ENCODE results near the gene PDLIM7.

The PDLIM7 gene

DNA sequence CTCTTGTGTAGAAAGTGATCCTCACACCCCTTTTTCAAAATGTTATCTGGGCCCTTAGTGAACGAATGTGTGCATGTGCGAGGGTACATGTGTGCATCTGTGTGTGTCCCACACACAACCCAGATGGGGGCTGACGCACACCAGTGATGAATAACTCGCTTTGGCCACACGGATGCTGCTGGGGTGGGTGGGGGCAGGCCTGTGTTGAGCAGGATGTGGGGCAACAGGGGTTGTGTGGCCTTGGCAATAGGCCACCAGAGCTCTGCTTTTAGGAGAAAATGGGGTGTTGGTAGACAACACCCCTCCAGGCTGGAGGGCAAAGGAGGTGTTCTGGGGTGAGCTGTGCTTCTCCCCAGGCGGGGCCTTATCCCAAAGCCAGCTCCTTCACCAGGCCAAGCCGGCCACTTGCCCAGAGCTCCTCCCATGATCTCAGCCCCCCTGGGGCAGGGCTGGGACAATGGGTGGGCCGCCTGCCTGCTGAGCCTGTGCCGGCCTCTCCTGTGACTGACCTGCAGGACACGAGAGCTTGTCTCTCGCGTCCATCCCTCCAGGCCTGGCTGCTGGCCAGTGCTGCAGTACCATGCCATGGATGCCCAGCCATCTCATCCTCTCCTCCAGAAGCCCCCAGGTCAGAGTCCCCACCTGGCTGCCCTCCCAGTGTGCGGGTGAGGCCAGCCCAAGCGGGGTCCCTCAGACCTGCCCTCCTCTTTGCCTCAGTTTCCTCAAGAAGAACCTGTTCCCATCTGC is 25.6 kb downstream of the PDLIM7 start:
- Histone ChIP-seq H4K20me1 (ENCODE audit: insufficient read depth, low read length) (peaks cover 33% of the 10 kb centered on the region), H2AFZ (ENCODE audit: low read depth, low read length) (no peak overlapping the region), H3K27ac (ENCODE audit: low read length) (no peak overlapping the region), H3K27me3 (ENCODE audit: low read depth, low read length) (peaks cover 4% of the 10 kb centered on the region; the same call in 1 of the 2 replicates), H3K4me2 (ENCODE audit: low read length) (peak overlapping the region; percentile 84), H3K4me1 (ENCODE audit: low read length) (peaks cover 11% of the 10 kb centered on the region), H3K79me2 (ENCODE audit: low read length) (peaks cover 35% of the 10 kb centered on the region), H3K9me3 (ENCODE audit: insufficient read depth, low read length) (no peaks in the 10 kb centered on the region), H3K36me3 (replicated peaks; ENCODE audit: low read depth, low read length) (peaks cover 8% of the 10 kb centered on the region), H3K4me3 (ENCODE audit: low read length) (peak overlapping the region; percentile 92), H3K9ac (ENCODE audit: low read length) (peak overlapping the region; percentile 75)
- TF ChIP-seq, protein P1, sequence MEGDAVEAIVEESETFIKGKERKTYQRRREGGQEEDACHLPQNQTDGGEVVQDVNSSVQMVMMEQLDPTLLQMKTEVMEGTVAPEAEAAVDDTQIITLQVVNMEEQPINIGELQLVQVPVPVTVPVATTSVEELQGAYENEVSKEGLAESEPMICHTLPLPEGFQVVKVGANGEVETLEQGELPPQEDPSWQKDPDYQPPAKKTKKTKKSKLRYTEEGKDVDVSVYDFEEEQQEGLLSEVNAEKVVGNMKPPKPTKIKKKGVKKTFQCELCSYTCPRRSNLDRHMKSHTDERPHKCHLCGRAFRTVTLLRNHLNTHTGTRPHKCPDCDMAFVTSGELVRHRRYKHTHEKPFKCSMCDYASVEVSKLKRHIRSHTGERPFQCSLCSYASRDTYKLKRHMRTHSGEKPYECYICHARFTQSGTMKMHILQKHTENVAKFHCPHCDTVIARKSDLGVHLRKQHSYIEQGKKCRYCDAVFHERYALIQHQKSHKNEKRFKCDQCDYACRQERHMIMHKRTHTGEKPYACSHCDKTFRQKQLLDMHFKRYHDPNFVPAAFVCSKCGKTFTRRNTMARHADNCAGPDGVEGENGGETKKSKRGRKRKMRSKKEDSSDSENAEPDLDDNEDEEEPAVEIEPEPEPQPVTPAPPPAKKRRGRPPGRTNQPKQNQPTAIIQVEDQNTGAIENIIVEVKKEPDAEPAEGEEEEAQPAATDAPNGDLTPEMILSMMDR (IDR thresholded peaks at IDR 0.05; ENCODE audit: low read depth, low read length), result no peak
- no peak for TF ChIP-seq EZH2phosphoT487 (IDR thresholded peaks at IDR 0.05; ENCODE audit: low read depth)

DNA sequence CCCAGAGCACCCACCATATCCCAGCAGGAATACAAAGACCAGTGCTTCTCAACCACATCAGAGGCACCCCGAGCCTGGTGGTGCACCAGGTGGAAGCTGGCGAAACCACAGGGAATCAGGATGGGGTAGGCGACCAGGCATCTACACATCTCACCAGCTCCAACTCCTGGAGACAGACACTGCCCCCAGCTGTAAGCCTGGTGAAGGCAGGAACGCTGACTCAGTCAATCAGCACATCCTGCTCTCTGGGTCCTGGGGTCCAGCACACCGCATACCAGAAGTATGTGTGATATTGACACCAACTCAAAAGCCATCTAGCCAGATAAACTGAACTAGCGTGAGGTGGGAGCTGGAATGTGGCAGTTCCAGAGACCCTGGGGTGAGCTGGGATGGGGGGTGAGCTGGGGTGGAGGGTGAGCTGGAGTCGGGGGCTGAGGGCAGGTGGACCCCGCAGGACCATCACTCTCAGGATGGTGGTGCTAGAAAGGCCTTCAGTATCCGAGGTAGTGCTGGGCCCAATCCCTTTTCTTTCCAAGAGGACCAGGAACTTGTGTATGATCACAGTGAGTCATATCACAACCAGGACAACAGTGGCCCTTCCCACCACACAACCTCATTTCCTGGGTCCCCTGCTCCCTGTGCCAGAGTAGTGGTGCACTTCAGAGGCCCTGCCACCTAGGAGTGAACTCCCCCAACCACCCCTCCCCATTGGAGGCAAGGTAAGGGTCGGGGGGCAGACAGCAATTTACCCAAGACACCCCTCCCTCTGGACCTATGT is 26.5 kb downstream of the PDLIM7 start:
- Histone ChIP-seq H4K20me1 (ENCODE audit: insufficient read depth, low read length) (peaks cover 33% of the 10 kb centered on the region), H3K36me3 (replicated peaks; ENCODE audit: low read depth, low read length) (peaks cover 15% of the 10 kb centered on the region), H3K27me3 (ENCODE audit: low read depth, low read length) (peaks cover 4% of the 10 kb centered on the region; the same call in 1 of the 2 replicates), H3K4me2 (ENCODE audit: low read length) (no peak overlapping the region), H3K4me3 (ENCODE audit: low read length) (no peak overlapping the region), H3K9ac (ENCODE audit: low read length) (no peak overlapping the region), H3K79me2 (ENCODE audit: low read length) (peaks cover 35% of the 10 kb centered on the region), H2AFZ (ENCODE audit: low read depth, low read length) (no peak overlapping the region), H3K9me3 (ENCODE audit: insufficient read depth, low read length) (no peaks in the 10 kb centered on the region), H3K27ac (ENCODE audit: low read length) (no peak overlapping the region), H3K4me1 (ENCODE audit: low read length) (peaks cover 11% of the 10 kb centered on the region)
- TF ChIP-seq, protein P1 (IDR thresholded peaks at IDR 0.05; ENCODE audit: low read depth, low read length), result no peak
- TF ChIP-seq EZH2phosphoT487 (IDR thresholded peaks at IDR 0.05; ENCODE audit: low read depth), result no peak

DNA sequence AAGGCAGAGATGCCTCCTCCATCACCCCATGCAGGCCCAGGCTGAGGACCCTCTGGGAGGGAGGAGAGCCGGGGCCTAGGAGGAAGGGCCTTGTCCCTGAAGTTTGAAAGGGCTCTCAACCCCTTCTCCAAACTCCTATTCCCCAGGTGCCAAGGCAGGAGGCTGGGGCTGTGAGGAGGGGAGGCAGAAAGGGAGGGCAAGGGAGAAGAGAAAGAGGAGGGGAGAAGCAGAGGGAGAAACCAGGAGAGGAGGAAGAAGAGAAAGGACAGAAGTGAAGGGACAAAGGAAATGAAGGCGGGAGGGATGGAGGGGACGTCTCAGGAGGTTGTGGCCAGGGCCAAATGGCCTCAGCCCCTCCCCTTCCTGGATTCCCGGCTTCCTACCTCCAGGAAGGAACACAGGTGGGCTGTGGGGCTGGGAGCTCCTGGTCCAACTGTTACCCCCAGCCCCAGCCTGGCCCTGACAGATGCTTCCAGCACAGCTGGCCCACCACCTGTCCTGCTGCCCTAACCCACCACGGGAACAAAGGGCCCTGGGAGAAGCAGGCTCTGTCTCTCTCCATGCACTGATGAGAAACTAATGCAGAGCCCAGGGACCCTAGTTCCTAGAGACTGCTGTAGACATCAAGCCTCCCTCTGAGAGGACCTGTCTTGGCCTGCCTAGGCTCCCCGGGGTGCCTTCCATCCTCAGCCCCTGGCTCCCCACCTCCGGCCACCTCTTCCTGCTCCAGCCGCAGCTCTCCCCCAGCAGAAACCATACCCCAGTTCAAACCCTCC is 27.5 kb downstream of the PDLIM7 start:
- Histone ChIP-seq H3K4me1 (ENCODE audit: low read length) (peaks cover 11% of the 10 kb centered on the region), H3K27ac (ENCODE audit: low read length) (no peak overlapping the region), H3K79me2 (ENCODE audit: low read length) (peaks cover 35% of the 10 kb centered on the region), H2AFZ (ENCODE audit: low read depth, low read length) (no peak overlapping the region), H3K4me2 (ENCODE audit: low read length) (no peak overlapping the region), H4K20me1 (ENCODE audit: insufficient read depth, low read length) (peaks cover 33% of the 10 kb centered on the region), H3K36me3 (replicated peaks; ENCODE audit: low read depth, low read length) (peaks cover 23% of the 10 kb centered on the region), H3K27me3 (ENCODE audit: low read depth, low read length) (peaks cover 4% of the 10 kb centered on the region; the same call in 1 of the 2 replicates), H3K9me3 (ENCODE audit: insufficient read depth, low read length) (0 out of 2 replicates have a peak, but pooled peaks cover 3% of the 10 kb centered on the region), H3K9ac (ENCODE audit: low read length) (no peak overlapping the region), H3K4me3 (ENCODE audit: low read length) (no peak overlapping the region)
- TF ChIP-seq EZH2phosphoT487 (IDR thresholded peaks at IDR 0.05; ENCODE audit: low read depth), result no peak
- TF ChIP-seq, protein P1 (IDR thresholded peaks at IDR 0.05; ENCODE audit: low read depth, low read length), result no peak

Measured in OCI-LY3 (cell line).